ENCODE results near the gene RPL41. TPM values are rescaled to one million over a fixed set of nuclear protein-coding genes. Genes with fewer than 3 reads are reported as not detected.
"Not testable (repeated sequence)": the region's sequence is repeated elsewhere in the genome, so short reads cannot be mapped to it uniquely, and the experiment has no call there.

The RPL41 gene
- polyA plus RNA-seq (2011; rRNA removed) (7,461 and 7,686 TPM in 2 replicates), polyA minus RNA-seq (2011; rRNA and poly(A)+ RNA removed) (1,161 and 1,303 TPM in 2 replicates)

GRCh38 chr12:56116267-56117081, at the start of gene RPL41:
RPL41 (plus strand) TSS chr12:56116633.
- TF ChIP-seq CTCF (IDR thresholded peaks at IDR 0.05; ENCODE audit: low read depth, low read length) = no peak
- ChIA-PET CTCF (interaction anchor here (0.8 to 5.3 kb wide), 2 partner anchors 69 to 72 kb away, joined by 3 to 96 read pairs; partner anchors contain the start of gene SMARCC2), POLR2A (interaction anchor here (0.6 to 3.6 kb wide), 8 partner anchors 11 to 350 kb away, joined by 3 to 42 read pairs (median 5); partner anchors contain the start of genes ESYT1, MYL6, PA2G4 and SMARCC2)
- Histone ChIP-seq H3K9me3 (ENCODE audit: control insufficient read depth, insufficient read depth, low read length) (no peaks in the 10 kb centered on the region; the same call in 1 of the 2 replicates), H3K27me3 (ENCODE audit: control insufficient read depth, insufficient read depth, low read length) (no peaks in the 10 kb centered on the region), H3K4me3 (ENCODE audit: low read depth, low read length) (peak within 1 kb of the TSS; percentile 93), H3K27ac (ENCODE audit: low read depth, low read length) (peak within 1 kb of the TSS; percentile 90)
- peak; percentile 78 for DNase-seq (ENCODE audit: low read depth, low spot score)

- H3K4me3 ChIP-seq (ENCODE audit: low read depth, low read length) = no peak overlapping the region
- CTCF ChIA-PET = interaction anchor here (0.6 kb wide), 2 partner anchors 45 to 85 kb away, joined by 3 read pairs; no protein-coding TSS in a partner anchor
These were observed 44.8 kb upstream of the RPL41 start for GRCh38 chr12:56071648-56072047.

GRCh38 chr12:56074396-56074795, 42.0 kb upstream of the RPL41 start:
- ChIA-PET POLR2A (interaction anchor here (0.6 to 1.0 kb wide), 2 partner anchors 30 to 44 kb away, joined by 3 read pairs; partner anchors contain the start of genes PA2G4 and ZC3H10), CTCF (interaction anchor here (0.6 to 1.1 kb wide), 2 partner anchors 27 to 140 kb away, joined by 5 read pairs; no protein-coding TSS in a partner anchor)
- H3K27me3 ChIP-seq (ENCODE audit: control insufficient read depth, insufficient read depth, low read length) = no peaks in the 10 kb centered on the region
- H3K27ac ChIP-seq (ENCODE audit: low read depth, low read length) = no peak overlapping the region
- H3K9me3 ChIP-seq (ENCODE audit: control insufficient read depth, insufficient read depth, low read length) = no peaks in the 10 kb centered on the region
- TF ChIP-seq CTCF (IDR thresholded peaks at IDR 0.05; ENCODE audit: low read depth, low read length) = no peak
- DNase-seq (ENCODE audit: low read depth, low spot score) = no peak
- no peak overlapping the region for H3K4me3 ChIP-seq (ENCODE audit: low read depth, low read length)

More at GRCh38 chr12:56071648-56072047, 44.8 kb upstream of the RPL41 start:
- POLR2A ChIA-PET = interaction anchor here (0.6 to 1.1 kb wide), 4 partner anchors 10 to 63 kb away, joined by 3 to 6 read pairs (median 4); partner anchors contain the start of gene PA2G4
- H3K27ac ChIP-seq (ENCODE audit: low read depth, low read length) = no peak overlapping the region
- no peaks in the 10 kb centered on the region for H3K27me3 ChIP-seq (ENCODE audit: control insufficient read depth, insufficient read depth, low read length)
- no peak for DNase-seq (ENCODE audit: low read depth, low spot score)
- TF ChIP-seq CTCF (IDR thresholded peaks at IDR 0.05; ENCODE audit: low read depth, low read length) = no peak
- H3K9me3 ChIP-seq (ENCODE audit: control insufficient read depth, insufficient read depth, low read length) = no peaks in the 10 kb centered on the region

GRCh38 chr12:56077966-56078365, 38.5 kb upstream of the RPL41 start:
- peaks cover 27% of the 10 kb centered on the region for H3K27me3 ChIP-seq (ENCODE audit: control insufficient read depth, insufficient read depth, low read length)
- H3K4me3 ChIP-seq (ENCODE audit: low read depth, low read length); H3K9me3 ChIP-seq (ENCODE audit: control insufficient read depth, insufficient read depth, low read length); POLR2A ChIA-PET; DNase-seq (ENCODE audit: low read depth, low spot score); H3K27ac ChIP-seq (ENCODE audit: low read depth, low read length): not testable (repeated sequence)
- CTCF ChIA-PET = interaction anchor here (0.6 to 1.5 kb wide), 3 partner anchors 8 to 81 kb away, joined by 3 read pairs; partner anchors contain the start of gene SUOX

GRCh38 chr12:56078427-56078826, 38.0 kb upstream of the RPL41 start:
- POLR2A ChIA-PET = interaction anchor here (3.6 kb wide), 1 partner anchor 26 kb away, joined by 19 read pairs; the partner anchor contains the start of gene PA2G4

More at GRCh38 chr12:56078427-56078826, 38.0 kb upstream of the RPL41 start:
- Histone ChIP-seq H3K27ac (ENCODE audit: low read depth, low read length) (no peak overlapping the region), H3K27me3 (ENCODE audit: control insufficient read depth, insufficient read depth, low read length) (peaks cover 31% of the 10 kb centered on the region), H3K9me3 (ENCODE audit: control insufficient read depth, insufficient read depth, low read length) (no peaks in the 10 kb centered on the region; the same call in 1 of the 2 replicates), H3K4me3 (ENCODE audit: low read depth, low read length) (no peak overlapping the region)
- no peak for DNase-seq (ENCODE audit: low read depth, low spot score)
- no peak for TF ChIP-seq CTCF (IDR thresholded peaks at IDR 0.05; ENCODE audit: low read depth, low read length)
- CTCF ChIA-PET = interaction anchor here (0.6 to 1.5 kb wide), 3 partner anchors 80 to 340 kb away, joined by 3 read pairs; partner anchors contain the start of gene SUOX

Data from AG04450 (cell line).